T47D (cell line): ENCODE measurements around the gene NREP.
A peak's percentile ranks its signal among the peaks of the same experiment; 100 is the strongest.
"Not testable (repeated sequence)": the region's sequence is repeated elsewhere in the genome, so short reads cannot be mapped to it uniquely, and the experiment has no call there.

Source experiments
- DNase-seq, 2 experiments: peaks; one replicate each; pipeline versions ENCODE4 v3.0.0 to v3.0.0-alpha.2; 2011 to 2012; ENCODE audit warnings: low read depth in 1 of 2, low spot score in 1 of 2
- JUND ChIP-seq: IDR thresholded peaks from 2 replicates; pipeline ENCODE4 v1.6.1; 2012; ENCODE audit warnings: low read depth
- in situ Hi-C: cut with HindIII; loops from 2 replicates; pipeline ENCODE4 v1.10.0; 2016; ENCODE audit warnings: low sequenced_read_pairs, low pct_unique_long_range_greater_than_20kb

The NREP gene

DNA sequence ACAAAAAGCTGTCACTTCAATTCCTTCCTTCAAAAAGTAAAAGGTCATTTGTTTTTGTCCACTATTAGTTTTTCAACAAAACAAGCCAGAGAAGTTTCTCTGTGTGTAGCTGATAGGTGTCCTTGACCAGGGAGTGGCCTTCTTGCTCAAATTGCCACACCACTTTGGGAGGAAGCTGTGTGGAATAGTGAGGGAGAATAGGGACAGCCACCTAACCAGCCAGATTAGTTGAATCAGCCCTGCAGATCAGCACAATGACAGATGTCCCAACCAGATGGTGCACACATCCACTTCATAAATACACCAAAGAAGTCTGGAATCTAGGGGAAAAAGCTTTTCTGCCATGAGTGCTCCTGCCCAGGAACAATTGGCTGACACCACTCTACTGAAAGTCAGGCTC, 37.2 kb downstream of the NREP start:
- no peak for DNase-seq
- in situ Hi-C loops = no loop called here
- TF ChIP-seq JUND = no peak

DNA sequence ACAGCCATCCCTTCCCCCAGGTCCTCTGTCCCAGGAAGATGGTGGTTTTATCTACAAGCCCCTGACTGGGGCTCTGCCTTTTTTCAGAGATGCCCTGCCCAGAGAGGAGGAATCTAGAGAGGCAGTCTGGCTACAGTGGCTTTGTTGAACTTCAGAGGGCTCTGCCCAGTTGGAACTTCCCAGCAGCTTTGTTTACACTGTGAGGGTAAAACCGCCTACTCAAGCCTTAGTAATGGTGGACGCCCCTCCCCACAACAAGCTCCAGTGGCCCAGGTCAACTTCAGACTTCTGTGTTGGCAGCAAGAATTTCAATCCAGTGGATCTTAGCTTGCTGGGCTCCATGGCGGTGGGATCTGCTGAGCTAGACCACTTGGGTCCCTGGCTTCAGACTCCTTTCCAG, 40.2 kb downstream of the NREP start:
- DNase-seq, in situ Hi-C loops: not testable (repeated sequence)

DNA sequence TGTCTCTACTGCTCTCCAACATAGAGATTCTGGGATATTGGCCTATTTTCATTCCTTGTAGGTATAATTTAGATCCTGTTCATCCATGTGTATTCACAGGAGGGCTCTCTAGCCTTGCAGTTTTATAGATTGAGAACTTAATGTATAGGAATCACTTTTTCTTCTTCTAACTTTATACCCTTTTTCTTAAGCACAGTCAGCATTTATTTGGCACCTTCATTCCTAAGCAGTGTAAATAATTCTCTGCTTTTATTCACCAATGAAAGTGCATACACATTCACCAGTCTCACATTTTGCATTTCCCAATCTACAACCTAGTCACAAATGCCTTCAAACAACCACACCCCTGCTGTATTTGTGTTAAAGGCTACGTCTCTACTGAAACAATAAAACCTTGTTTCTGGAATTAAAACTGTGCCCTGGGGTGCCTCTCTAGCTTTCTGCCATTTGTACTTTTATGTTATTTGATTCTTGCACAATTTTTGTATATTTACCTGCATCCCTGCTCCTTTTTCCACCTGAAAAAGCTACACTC, 49.3 kb downstream of the NREP start:
- in situ Hi-C loops = no loop called here
- TF ChIP-seq JUND = no peak
- DNase-seq = no peak

DNA sequence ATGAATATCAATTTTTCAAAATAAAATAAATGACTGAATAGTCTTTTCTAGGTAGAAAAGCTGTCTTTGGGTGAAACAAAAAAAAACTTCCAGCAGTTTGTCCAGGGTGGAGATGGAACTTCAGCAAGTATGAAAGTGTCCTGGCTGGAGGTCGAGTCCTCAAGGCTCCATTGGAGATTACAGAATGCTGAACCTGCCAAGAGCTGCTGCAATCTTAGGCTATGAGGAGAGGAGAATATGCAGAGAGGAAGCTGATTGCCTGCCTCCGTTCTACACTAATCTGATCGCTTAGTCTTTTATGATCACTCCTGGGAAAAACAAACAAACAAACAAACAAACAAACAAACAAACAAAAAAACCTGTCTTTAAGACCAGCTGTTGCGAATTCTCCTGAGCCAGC, 50.6 kb downstream of the NREP start:
- in situ Hi-C loops = no loop called here
- DNase-seq = no peak
- TF ChIP-seq JUND = no peak

DNA sequence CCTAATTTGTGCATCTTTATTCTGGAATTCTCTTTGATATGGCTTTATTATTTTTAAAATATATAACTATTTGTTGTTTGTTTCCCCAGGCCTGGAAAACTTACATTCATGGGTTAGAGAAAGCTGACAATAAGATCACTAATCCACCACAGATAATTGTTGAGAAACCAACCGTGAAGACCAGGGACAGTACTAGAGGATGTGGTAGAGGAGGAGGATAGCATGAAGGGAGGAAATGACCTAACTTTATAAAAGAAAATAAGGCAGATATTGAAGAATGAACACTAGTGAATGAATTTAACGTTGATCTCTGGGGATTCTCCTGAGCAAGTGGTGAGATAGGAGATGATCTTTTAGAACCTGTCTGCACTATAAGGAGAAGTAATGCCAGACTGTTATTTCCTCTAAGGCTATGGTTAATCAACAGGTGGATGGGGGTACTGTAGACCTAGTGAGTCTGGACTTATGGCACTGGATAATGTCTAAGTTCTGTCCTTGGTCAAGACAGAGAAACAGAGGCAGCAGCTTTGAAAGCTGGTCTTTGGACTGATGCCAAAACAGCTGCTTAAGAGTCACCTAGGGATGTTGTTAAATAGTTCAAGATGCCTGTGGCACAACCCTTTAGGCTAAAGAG, 52.4 kb downstream of the NREP start:
- no peak for TF ChIP-seq JUND
- DNase-seq = no peak
- in situ Hi-C loops = no loop called here

DNA sequence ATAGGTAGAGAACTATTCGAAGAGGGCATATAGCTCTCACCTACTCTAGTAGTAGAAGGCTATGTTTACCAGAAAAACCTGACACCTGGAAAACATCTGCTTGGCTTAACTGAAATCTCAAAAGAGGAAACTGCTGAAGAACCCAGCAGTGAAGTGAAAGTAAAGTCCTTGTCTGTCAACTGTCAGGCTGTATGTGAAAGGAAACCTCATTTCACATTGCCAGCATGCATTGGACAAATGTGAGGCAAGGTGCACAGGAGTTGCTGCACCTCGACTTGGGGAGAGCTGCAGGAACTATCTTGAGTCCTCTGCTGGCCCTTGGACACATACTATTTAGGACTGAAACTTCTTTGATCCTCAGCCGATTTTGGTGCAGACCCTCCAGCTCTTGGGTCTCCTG, 53.3 kb downstream of the NREP start:
- in situ Hi-C loops = no loop called here
- no peak for DNase-seq
- no peak for TF ChIP-seq JUND

DNA sequence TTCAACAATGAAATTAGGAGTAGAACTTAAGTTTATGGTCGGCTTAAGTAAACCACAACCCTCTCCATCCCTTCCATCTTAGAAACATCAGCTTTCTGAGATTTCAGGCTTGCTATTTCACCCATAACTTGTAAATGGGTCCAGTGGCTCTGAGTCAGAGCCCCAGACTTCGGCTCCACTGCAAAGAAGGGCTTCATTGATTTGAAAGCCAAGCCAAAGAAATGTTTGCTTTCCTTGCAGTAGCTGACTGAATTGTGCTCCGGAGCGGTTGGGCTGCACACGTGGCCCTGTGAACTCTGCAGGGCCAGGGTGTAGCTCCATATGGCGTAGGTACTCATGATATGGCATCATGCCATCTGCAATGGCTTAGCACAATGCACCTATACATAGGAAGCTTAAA, 57.0 kb downstream of the NREP start:
- in situ Hi-C loops = no loop called here
- DNase-seq = no peak
- TF ChIP-seq JUND = no peak

DNA sequence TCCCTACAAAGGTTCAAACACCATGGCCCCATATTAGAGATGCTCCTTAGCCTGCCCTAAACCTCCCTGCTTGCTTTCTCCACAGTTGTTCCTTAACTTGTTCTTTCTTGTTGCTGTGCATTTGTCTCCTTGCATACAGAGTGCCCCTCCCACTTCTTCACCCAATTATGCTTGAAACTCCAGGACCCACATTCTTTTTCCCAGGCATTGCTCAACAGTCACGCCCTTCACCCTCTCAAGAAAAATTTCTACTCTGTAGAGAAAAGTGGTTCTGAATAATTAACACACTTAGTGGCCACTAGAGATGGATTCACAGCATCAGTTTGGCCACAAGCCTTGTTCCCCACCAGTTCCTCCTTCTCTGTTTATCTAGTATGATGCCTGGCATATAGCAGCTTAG, 57.7 kb downstream of the NREP start:
- DNase-seq = no peak
- no peak for TF ChIP-seq JUND
- in situ Hi-C loops = no loop called here

DNA sequence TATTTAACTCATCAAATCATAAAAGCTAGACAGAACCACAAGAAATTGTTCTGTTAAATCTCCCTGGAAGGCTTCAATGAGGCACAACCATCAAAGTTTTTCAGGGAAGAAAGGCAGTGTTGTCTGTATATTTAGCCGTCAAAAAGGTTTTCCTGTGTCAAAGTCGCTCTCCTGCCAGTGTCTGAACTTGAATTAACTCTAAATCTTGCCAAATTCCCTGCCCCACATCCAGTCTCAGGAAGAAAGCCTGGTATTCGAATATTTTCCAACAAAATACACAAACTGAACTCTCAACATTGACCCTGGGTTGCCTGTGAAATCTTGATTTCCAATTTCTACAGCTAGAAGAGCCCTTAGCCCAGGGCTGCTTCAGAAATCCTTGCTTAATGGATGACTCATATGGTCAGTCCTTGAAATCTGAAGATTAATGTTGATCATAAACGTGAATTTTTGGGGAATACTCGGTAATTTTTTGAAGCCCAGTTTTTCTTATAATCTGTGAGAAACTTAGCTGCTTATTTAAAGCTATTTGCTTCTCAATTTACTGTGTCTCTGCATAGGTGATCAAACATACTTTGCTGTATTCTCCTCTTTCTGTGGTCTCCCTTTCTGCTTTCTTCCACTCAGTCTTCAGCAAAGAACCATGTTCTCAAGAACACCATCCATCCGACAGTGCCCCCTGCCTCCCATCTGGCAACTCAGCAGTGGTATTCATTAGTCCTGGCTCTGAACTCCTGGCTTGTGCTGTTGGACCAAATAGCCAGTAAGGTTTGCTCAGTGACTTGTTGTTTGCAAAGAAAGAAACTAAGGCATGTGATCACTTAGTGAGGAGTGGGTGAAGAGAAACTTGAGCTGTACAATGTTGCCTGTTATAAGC, 58.9 kb downstream of the NREP start:
- in situ Hi-C loops = no loop called here
- TF ChIP-seq JUND = no peak
- DNase-seq = peak in 1 of 2 experiments; percentile 16

DNA sequence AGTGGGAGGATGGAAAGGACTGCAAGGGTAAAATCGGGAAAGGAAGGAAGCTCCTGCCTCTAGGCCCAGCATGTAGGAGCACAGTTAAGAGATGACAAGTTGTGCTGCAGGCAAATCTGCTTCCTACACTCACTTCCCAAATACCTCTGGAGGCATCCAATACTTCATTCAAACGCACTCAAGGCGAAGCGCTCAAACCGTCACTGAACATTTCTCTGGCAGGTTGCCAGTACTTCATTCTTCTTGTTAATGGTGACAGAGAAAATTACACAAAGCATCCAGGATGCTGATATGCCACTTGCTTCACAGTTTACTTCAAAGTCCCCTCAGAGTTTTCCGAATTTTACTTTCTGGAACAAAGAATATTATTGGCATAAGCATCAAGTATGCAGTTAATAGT, 59.8 kb downstream of the NREP start:
- no peak for TF ChIP-seq JUND
- DNase-seq = peak in 1 of 2 experiments; percentile 13
- in situ Hi-C loops = no loop called here

DNA sequence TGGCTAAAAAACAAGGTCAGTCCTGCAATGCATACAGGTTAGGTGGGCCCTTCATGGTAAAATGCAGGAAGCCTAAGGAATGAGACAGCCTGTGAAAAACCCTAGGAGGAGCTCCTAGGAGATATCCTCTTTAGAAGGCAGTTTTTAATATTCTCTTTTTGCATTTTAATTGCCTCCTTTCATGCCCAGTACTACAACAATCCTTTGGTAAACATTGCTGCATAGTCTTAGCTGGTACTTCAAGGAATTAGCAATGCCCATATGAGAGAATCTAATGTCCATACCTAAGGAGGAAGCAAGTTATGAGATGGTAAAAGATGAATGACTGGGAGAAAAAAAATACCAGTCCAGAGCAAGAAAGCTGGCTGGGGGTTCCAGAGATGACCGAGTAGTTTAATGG, 61.0 kb downstream of the NREP start:
- no peak for TF ChIP-seq JUND
- DNase-seq = no peak
- in situ Hi-C loops = no loop called here

DNA sequence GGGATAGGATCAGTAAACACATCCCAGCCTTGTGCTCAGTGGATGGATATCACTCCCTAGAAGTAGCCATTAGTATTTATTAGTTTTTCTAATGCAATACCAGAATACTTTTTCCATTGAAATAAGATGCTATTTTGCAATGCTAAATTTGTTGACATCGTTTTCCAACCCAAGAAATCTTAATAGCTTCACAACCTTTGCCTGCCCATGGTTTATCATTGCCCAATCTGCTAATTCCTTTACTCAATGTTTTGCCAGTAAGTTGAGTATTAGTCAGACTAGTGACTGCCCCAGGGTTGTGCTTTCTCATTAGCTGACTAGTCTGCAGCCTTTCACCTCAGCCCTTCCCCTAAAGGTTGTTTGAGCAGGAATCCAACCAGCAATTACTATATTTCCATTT, 62.9 kb downstream of the NREP start:
- no peak for TF ChIP-seq JUND
- in situ Hi-C loops = no loop called here
- no peak for DNase-seq

DNA sequence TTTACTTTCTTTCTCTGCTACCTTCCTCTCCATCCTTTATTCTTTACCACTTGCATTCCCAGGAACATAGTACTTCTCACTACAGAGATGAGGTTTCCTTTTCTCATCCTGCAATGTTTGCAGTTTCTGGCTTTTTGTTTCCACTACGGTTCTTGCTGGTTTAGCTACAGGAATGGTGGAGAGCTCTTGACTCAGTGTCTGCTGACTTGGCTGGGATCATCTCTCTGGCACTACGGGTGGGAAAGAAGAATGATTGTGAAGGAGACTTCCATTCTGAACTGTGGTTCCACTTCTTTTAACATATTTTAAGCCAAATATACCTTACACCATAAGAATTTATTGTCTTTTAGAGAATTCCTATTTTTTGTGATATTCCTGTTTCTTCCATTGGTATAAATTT, 65.1 kb downstream of the NREP start:
- no peak for DNase-seq
- in situ Hi-C loops = no loop called here
- no peak for TF ChIP-seq JUND
